GM19395 (cell line): ENCODE data around the gene ZRANB1.

Experiments used
- ATAC-seq: cut with Tn5 transposase; IDR thresholded peaks from one replicate; pipeline ENCODE4 v1.9.1; 2021; ENCODE audit warnings: mild to moderate bottlenecking, moderate library complexity; ENCODE audit not compliant: unreplicated experiment

ZRANB1 gene

GRCh38 chr10:124993345-124993708 is 51.4 kb downstream of the ZRANB1 start:
- ATAC-seq: no peak

GRCh38 chr10:124993736-124994451 is 52.0 kb downstream of the ZRANB1 start:
- ATAC-seq: no peak

GRCh38 chr10:124994573-124995473 is 52.9 kb downstream of the ZRANB1 start:
- ATAC-seq: no peak

GRCh38 chr10:124995605-124996004 is 53.7 kb downstream of the ZRANB1 start:
- no peak for ATAC-seq

- ATAC-seq: no peak
Measured at GRCh38 chr10:124996127-124996853, 54.4 kb downstream of the ZRANB1 start.

GRCh38 chr10:124996854-124997215 is 54.9 kb downstream of the ZRANB1 start:
- no peak for ATAC-seq

GRCh38 chr10:124997306-124997705 is 55.4 kb downstream of the ZRANB1 start:
- ATAC-seq: no peak

- ATAC-seq: no peak
Measured at GRCh38 chr10:124997771-124998623, 56.1 kb downstream of the ZRANB1 start.

- no peak for ATAC-seq
Measured at GRCh38 chr10:124998624-124999291, 56.8 kb downstream of the ZRANB1 start.

GRCh38 chr10:124999433-125000365 is 57.8 kb downstream of the ZRANB1 start:
- ATAC-seq: no peak

- no peak for ATAC-seq
Measured at GRCh38 chr10:125000366-125001312, 58.7 kb downstream of the ZRANB1 start.

- no peak for ATAC-seq
Measured at GRCh38 chr10:125001313-125002046, 59.6 kb downstream of the ZRANB1 start.

- ATAC-seq: no peak
Measured at GRCh38 chr10:125002047-125002422, 60.1 kb downstream of the ZRANB1 start.

- no peak for ATAC-seq
Measured at GRCh38 chr10:125002423-125003145, 60.7 kb downstream of the ZRANB1 start.

GRCh38 chr10:125003146-125003900 is 61.4 kb downstream of the ZRANB1 start:
- no peak for ATAC-seq
